H1 (cell line): Measurements from ENCODE around the gene FAM83F. TPM values are rescaled to one million over a fixed set of nuclear protein-coding genes. Genes with fewer than 3 reads are reported as not detected.

Source experiments
- CTCF ChIA-PET: fragments of 300-600 bp; sonication (Branson Sonifier 250); formaldehyde crosslinking; loops from one replicate; lab custom pipeline; 2021; ENCODE audit not compliant: partially characterized antibody; lab: Charles Lee
- POLR2A ChIA-PET: fragments of 300-600 bp; sonication (Branson Sonifier 250); formaldehyde crosslinking; loops from one replicate; lab custom pipeline; 2021; ENCODE audit warnings: inconsistent platforms; ENCODE audit not compliant: partially characterized antibody; lab: Charles Lee
- DNase-seq, 2 experiments: peaks; one replicate each; pipeline versions ENCODE4 v3.0.0 to v3.0.0-alpha.2; 2010 to 2022; ENCODE audit warnings: low spot score in 2 of 2, low read depth in 1 of 2, mixed read lengths in 1 of 2
- FAIRE-seq: peaks from 2 replicates; lab custom pipeline; 2011; peaks lifted over from hg19 to GRCh38; lab: Jason Lieb, UNC
- H2AFZ ChIP-seq: 2 replicates; pipeline ENCODE4 v1.8.1; 2012; ENCODE audit warnings: low read length, inconsistent platforms
- H2AK5ac ChIP-seq: 2 replicates; pipeline ENCODE4 v1.6.1; 2013; ENCODE audit warnings: low read depth, low read length
- H2BK120ac ChIP-seq: replicated peaks from 2 replicates; pipeline ENCODE3; 2013; ENCODE audit warnings: low read depth, low read length, inconsistent platforms
- H2BK12ac ChIP-seq: 2 replicates; pipeline ENCODE4 v1.6.1; 2013; ENCODE audit warnings: low read depth, low read length
- H2BK15ac ChIP-seq: 2 replicates; pipeline ENCODE4 v1.6.1; 2013; ENCODE audit warnings: low read length
- H2BK20ac ChIP-seq: 2 replicates; pipeline ENCODE4 v1.6.1; 2013; ENCODE audit warnings: low read length
- H2BK5ac ChIP-seq: 2 replicates; pipeline ENCODE4 v1.6.1; 2013; ENCODE audit warnings: low read depth, low read length
- H3K14ac ChIP-seq: 2 replicates; pipeline ENCODE4 v1.6.1; 2013; ENCODE audit warnings: inconsistent platforms; ENCODE audit not compliant: insufficient read length
- H3K18ac ChIP-seq: 2 replicates; pipeline ENCODE4 v1.6.1; 2013; ENCODE audit warnings: low read length; ENCODE audit errors: extremely low read depth
- H3K23ac ChIP-seq: 2 replicates; pipeline ENCODE4 v1.6.1; 2013; ENCODE audit warnings: inconsistent platforms; ENCODE audit not compliant: insufficient read length
- H3K23me2 ChIP-seq: 2 replicates; pipeline ENCODE4 v1.6.1; 2013; ENCODE audit warnings: low read depth, low read length
- H3K27ac ChIP-seq: 2 replicates; pipeline ENCODE4 v1.6.1; 2011; ENCODE audit warnings: low read depth, low read length, inconsistent platforms
- H3K27me3 ChIP-seq, 4 experiments: replicated peaks in 1 of 4; 1 replicate in 1 of 4; 2 replicates in 3 of 4; pipeline versions ENCODE4 v1.6.1 to v1.8.1; 2011 to 2013; ENCODE audit warnings: low read length in 3 of 4, mild to moderate bottlenecking in 3 of 4, inconsistent platforms in 2 of 4, mixed read lengths in 2 of 4, moderate library complexity in 1 of 4; ENCODE audit not compliant: control insufficient read depth in 3 of 4, insufficient read depth in 3 of 4; ENCODE audit errors: extremely low read depth in 1 of 4
- H3K36me3 ChIP-seq, 4 experiments: 2 replicates each; pipeline versions ENCODE4 v1.6.1 to v1.8.1; 2011 to 2013; ENCODE audit warnings: mild to moderate bottlenecking in 4 of 4, low read length in 3 of 4, moderate library complexity in 2 of 4, control low read depth in 1 of 4, inconsistent platforms in 1 of 4; ENCODE audit not compliant: insufficient read depth in 4 of 4, control insufficient read depth in 2 of 4
- H3K4ac ChIP-seq: replicated peaks from 2 replicates; pipeline ENCODE3; 2013; ENCODE audit warnings: low read length, low read depth, mixed read lengths, inconsistent platforms; ENCODE audit not compliant: insufficient read length
- H3K4me1 ChIP-seq, 4 experiments: replicated peaks in 1 of 4; 1 replicate in 1 of 4; 2 replicates in 3 of 4; pipeline versions ENCODE4 v1.6.1 to v1.8.1; 2011 to 2013; ENCODE audit warnings: low read length in 3 of 4, inconsistent platforms in 2 of 4, mixed read lengths in 1 of 4; ENCODE audit not compliant: insufficient read depth in 4 of 4, control insufficient read depth in 3 of 4
- H3K4me2 ChIP-seq, 2 experiments: 2 replicates each; pipeline versions ENCODE4 v1.6.1 to v1.8.1; 2011 to 2013; ENCODE audit warnings: low read depth in 2 of 2, low read length in 2 of 2, control low read depth in 1 of 2, inconsistent platforms in 1 of 2, mild to moderate bottlenecking in 1 of 2; ENCODE audit not compliant: insufficient read depth in 1 of 2
- H3K4me3 ChIP-seq, 4 experiments: fragments of 200-600, 300-600 bp in 1 of 4; sonication (generic), shearing (Covaris generic), sonication (Bioruptor Twin) in 1 of 4; 2 replicates each; pipeline versions ENCODE4 v1.5.1 to v1.8.1; 2011 to 2016; ENCODE audit warnings: low read length in 4 of 4, low read depth in 3 of 4, control low read depth in 2 of 4, inconsistent platforms in 2 of 4, mild to moderate bottlenecking in 2 of 4, mixed read lengths in 1 of 4, moderate library complexity in 1 of 4; ENCODE audit not compliant: insufficient read depth in 2 of 4; ENCODE audit errors: extremely low read depth in 1 of 4
- H3K56ac ChIP-seq: replicated peaks from 2 replicates; pipeline ENCODE3; 2013; ENCODE audit warnings: low read depth, mild to moderate bottlenecking, mixed read lengths, low read length, inconsistent platforms; ENCODE audit not compliant: insufficient read length
- H3K79me1 ChIP-seq: 2 replicates; pipeline ENCODE4 v1.6.1; 2013; ENCODE audit warnings: low read depth, low read length, control low read depth
- H3K79me2 ChIP-seq, 2 experiments: 2 replicates each; pipeline versions ENCODE4 v1.6.1 to v1.8.1; 2012 to 2013; ENCODE audit warnings: low read length in 2 of 2, mild to moderate bottlenecking in 2 of 2, inconsistent platforms in 1 of 2; ENCODE audit not compliant: insufficient read depth in 2 of 2, control insufficient read depth in 1 of 2
- H3K9ac ChIP-seq, 4 experiments: replicated peaks in 1 of 4; 1 replicate in 1 of 4; 2 replicates in 3 of 4; pipeline versions ENCODE4 v1.6.1 to v1.8.1; 2011 to 2013; ENCODE audit warnings: low read depth in 3 of 4, low read length in 3 of 4, control low read depth in 2 of 4, mild to moderate bottlenecking in 2 of 4, moderate library complexity in 2 of 4, inconsistent platforms in 1 of 4; ENCODE audit errors: extremely low read depth in 1 of 4
- H3K9me3 ChIP-seq, 2 experiments: 2 replicates each; pipeline versions ENCODE4 v1.6.1 to v1.8.1; 2012 to 2013; ENCODE audit warnings: mild to moderate bottlenecking in 2 of 2, moderate library complexity in 2 of 2, control low read depth in 1 of 2, inconsistent platforms in 1 of 2, low read depth in 1 of 2, low read length in 1 of 2, mixed read lengths in 1 of 2; ENCODE audit not compliant: insufficient read depth in 2 of 2
- H4K20me1 ChIP-seq, 2 experiments: replicated peaks in 1 of 2; 2 replicates each; pipeline versions ENCODE3 to v1.8.1; 2011 to 2013; ENCODE audit warnings: inconsistent platforms in 2 of 2, low read length in 2 of 2, mild to moderate bottlenecking in 1 of 2; ENCODE audit not compliant: insufficient read depth in 2 of 2, control insufficient read depth in 1 of 2
- H4K5ac ChIP-seq: 2 replicates; pipeline ENCODE4 v1.6.1; 2013; ENCODE audit warnings: low read length, low read depth, mixed read lengths, inconsistent platforms; ENCODE audit not compliant: insufficient read length
- H4K8ac ChIP-seq: 2 replicates; pipeline ENCODE4 v1.8.0; 2013; ENCODE audit warnings: mild to moderate bottlenecking, moderate library complexity, low read length, inconsistent platforms; ENCODE audit not compliant: insufficient read depth; ENCODE audit errors: extremely low read depth
- H4K91ac ChIP-seq: replicated peaks from 2 replicates; pipeline ENCODE3; 2013; ENCODE audit warnings: low read length, mixed read lengths, inconsistent platforms; ENCODE audit not compliant: insufficient read length
- CEBPB ChIP-seq: IDR thresholded peaks from 2 replicates; pipeline ENCODE4 v1.6.1; 2012; ENCODE audit warnings: low read depth, low read length
- EP300 ChIP-seq, 2 experiments: IDR thresholded peaks; 1 replicate in 1 of 2; 2 replicates in 1 of 2; pipeline ENCODE4 v1.6.1; 2011 to 2012; ENCODE audit warnings: low read depth in 2 of 2, low read length in 2 of 2, mild to moderate bottlenecking in 2 of 2, borderline replicate concordance in 1 of 2, inconsistent platforms in 1 of 2, moderate library complexity in 1 of 2
- JUN ChIP-seq: IDR thresholded peaks from 2 replicates; pipeline ENCODE4 v1.6.1; 2011; ENCODE audit warnings: low read depth, mild to moderate bottlenecking, improper control_type of control experiment, low read length
- POLR2AphosphoS5 ChIP-seq: IDR thresholded peaks from 2 replicates; pipeline ENCODE4 v1.6.1; 2011; ENCODE audit warnings: low read depth, low read length
- RAD21 ChIP-seq, 2 experiments: IDR thresholded peaks in 1 of 2; conservative IDR thresholded peaks in 1 of 2; 2 replicates each; pipeline ENCODE4 v1.6.1; 2011; ENCODE audit warnings: low read depth in 2 of 2, low read length in 2 of 2, improper control_type of control experiment in 1 of 2, inconsistent platforms in 1 of 2, mild to moderate bottlenecking in 1 of 2, moderate library complexity in 1 of 2
- RNF2 ChIP-seq: fragments of 200-900, 300-1000 bp; sonication (generic); IDR thresholded peaks from 2 replicates; pipeline ENCODE4 v1.7.1; 2016; ENCODE audit warnings: borderline replicate concordance, low read depth, mild to moderate bottlenecking, antibody characterized with exemption, low read length; ENCODE audit not compliant: poor library complexity, severe bottlenecking; ENCODE audit errors: missing control alignments
- SIRT6 ChIP-seq: IDR thresholded peaks from one replicate; pipeline ENCODE4 v1.7.1; 2012; ENCODE audit warnings: low read length, inconsistent platforms
- SRF ChIP-seq: IDR thresholded peaks from 2 replicates; pipeline ENCODE4 v1.6.1; 2011; ENCODE audit warnings: mild to moderate bottlenecking, low read depth, low read length, moderate library complexity
- SUZ12 ChIP-seq: fragments of 200-600 bp; sonication (generic); IDR thresholded peaks from 2 replicates; pipeline ENCODE4 v1.6.1; 2012; ENCODE audit warnings: mild to moderate bottlenecking, inconsistent platforms, low read length, moderate library complexity, mixed read lengths
- WGBS, 2 experiments: shearing (Covaris generic) in 1 of 2; methylation state at CpG; one replicate each; pipeline versions ENCODE4 v1.1.6 to v1.1.7; 2013 to 2015; ENCODE audit warnings: low lambda C conversion rate in 2 of 2, mixed read lengths in 2 of 2, inconsistent platforms in 1 of 2, low coverage in 1 of 2, missing lambda C conversion rate in 1 of 2; ENCODE audit not compliant: insufficient replicate concordance in 2 of 2, insufficient coverage in 1 of 2, insufficient read length in 1 of 2; ENCODE audit errors: extremely low coverage in 1 of 2, missing lambda C conversion rate in 1 of 2; 5-methylcytosine and 5-hydroxymethylcytosine counted together
- polyA plus RNA-seq, 7 experiments: library from polyadenylated mRNA; depleted of rRNA in 3 of 7; stranded (reverse) in 5 of 7; unstranded in 2 of 7; fragments of >200 nt in 5 of 7; fragments of 200-250 nt in 2 of 7; gene quantifications; 1 replicate in 5 of 7; 2 replicates in 1 of 7; 4 replicates in 1 of 7; pipeline versions ENCODE4 v1.2.1 to v1.2.3, GENCODE V29; 2011 to 2013; ENCODE audit warnings: missing spikeins in 2 of 7, mixed read lengths in 2 of 7
- total RNA-seq: library from RNA; stranded (reverse); fragmentation: NEBNext Ultra II Directional; extraction: Animal tissue kit (Norgen Biotek cat#: 25700); gene quantifications from 2 replicates; pipeline ENCODE4 v1.2.1, GENCODE V29; 2021
- TF ChIP-seq, protein P1 (sequence below): IDR thresholded peaks from 2 replicates; pipeline ENCODE4 v1.6.1; 2011; ENCODE audit warnings: low read depth, mild to moderate bottlenecking, low read length; ENCODE audit not compliant: insufficient read depth

The FAM83F gene
- total and polyA plus RNA-seq, 2 of the 8 experiments (the other 6 are each of a cell fraction or from before 2014, with no cell fraction given): 8.6 to 18.9 TPM

- H2BK20ac ChIP-seq: 0 out of 2 replicates have a peak overlapping the region, but pooled peaks have one; percentile 13
- no peak overlapping the region for H4K5ac ChIP-seq
- no peak overlapping the region for H2BK15ac ChIP-seq
- H3K4ac ChIP-seq: no peak overlapping the region
- no peak overlapping the region for H2BK120ac ChIP-seq
- no peak for FAIRE-seq
- peaks cover 8% of the 10 kb centered on the region; the same call in 1 of the 2 replicates for H3K23me2 ChIP-seq
- no peak overlapping the region for H3K14ac ChIP-seq
- no peaks in the 10 kb centered on the region for H3K9me3 ChIP-seq
- H3K4me1 ChIP-seq: peaks cover 29 to 61% (median 45%) of the 10 kb centered on the region in 4 experiments
- 87% methylated on average over 16 of the region's 16 CpGs; no CpG with 5 or more reads in 1 of the 2 experiments for WGBS, 2 experiments
- H3K4me3 ChIP-seq: no peak overlapping the region
- peak overlapping the region; percentile 55 to 80; a peak in 3 of 4 replicates for H3K4me2 ChIP-seq
- peak overlapping the region; percentile 30; the same call in 1 of the 2 replicates for H2AK5ac ChIP-seq
- H3K23ac ChIP-seq: no peak overlapping the region
- peak overlapping the region; percentile 23; the same call in 1 of the 2 replicates for H2BK12ac ChIP-seq
- no peak overlapping the region for H2AFZ ChIP-seq
- no peak overlapping the region for H3K56ac ChIP-seq
- no peaks in the 10 kb centered on the region for H3K36me3 ChIP-seq
- no peak overlapping the region for H3K18ac ChIP-seq
- ChIA-PET CTCF (interaction anchor here (1.0 to 16.1 kb wide), 6 partner anchors 10 to 465 kb away, joined by 3 to 159 read pairs (median 6); no protein-coding TSS in a partner anchor), POLR2A (interaction anchor here (1.2 to 6.5 kb wide), 2 partner anchors 10 to 19 kb away, joined by 3 to 44 read pairs; no protein-coding TSS in a partner anchor)
- H3K79me1 ChIP-seq: peaks cover 6% of the 10 kb centered on the region; the same call in 1 of the 2 replicates
- TF ChIP-seq CEBPB (peak; percentile 47), SUZ12 (no peak), POLR2AphosphoS5 (no peak), JUN (no peak), RAD21 (IDR thresholded peaks at IDR 0.05 in 1 of 2, conservative IDR thresholded peaks at IDR 0.05 in 1 of 2; ENCODE audit: low read depth in 2 of 2, low read length in 2 of 2) (peak; percentile 7 to 32; a peak in 1 of 4 replicates), SIRT6 (no peak), SRF (no peak), RNF2 (no peak), EP300 (IDR thresholded peaks at IDR 0.05; ENCODE audit: borderline replicate concordance in 1 of 2, low read depth in 2 of 2, low read length in 2 of 2) (no peak)
- TF ChIP-seq, protein P1, sequence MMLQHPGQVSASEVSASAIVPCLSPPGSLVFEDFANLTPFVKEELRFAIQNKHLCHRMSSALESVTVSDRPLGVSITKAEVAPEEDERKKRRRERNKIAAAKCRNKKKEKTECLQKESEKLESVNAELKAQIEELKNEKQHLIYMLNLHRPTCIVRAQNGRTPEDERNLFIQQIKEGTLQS: no peak
- H2BK5ac ChIP-seq: peak overlapping the region; percentile 76; the same call in 1 of the 2 replicates
- no peak overlapping the region for H3K27ac ChIP-seq
- no peak overlapping the region for H3K9ac ChIP-seq
- DNase-seq: no peak
- peaks cover 3 to 61% of the 10 kb centered on the region in 2 experiments for H3K79me2 ChIP-seq
- H4K91ac ChIP-seq: peak overlapping the region; percentile 38
- H4K8ac ChIP-seq: no peak overlapping the region; the same call in 1 of the 2 replicates
- peaks cover 0 to 12% (median 5%) of the 10 kb centered on the region in 4 experiments; a peak in 5 of 7 replicates for H3K27me3 ChIP-seq
- H4K20me1 ChIP-seq: peaks cover 0 to 4% of the 10 kb centered on the region in 2 experiments
Observed at GRCh38 chr22:39999144-39999757, 4.5 kb downstream of the FAM83F start.
